Measurements from ENCODE around the gene ZNF697. TPM values are rescaled to one million over a fixed set of nuclear protein-coding genes. Genes with fewer than 3 reads are reported as not detected.

Gene ZNF697
- total and polyA plus RNA-seq, 2 donors from 2014 or later: 4.1 to 8.3 TPM

DNA sequence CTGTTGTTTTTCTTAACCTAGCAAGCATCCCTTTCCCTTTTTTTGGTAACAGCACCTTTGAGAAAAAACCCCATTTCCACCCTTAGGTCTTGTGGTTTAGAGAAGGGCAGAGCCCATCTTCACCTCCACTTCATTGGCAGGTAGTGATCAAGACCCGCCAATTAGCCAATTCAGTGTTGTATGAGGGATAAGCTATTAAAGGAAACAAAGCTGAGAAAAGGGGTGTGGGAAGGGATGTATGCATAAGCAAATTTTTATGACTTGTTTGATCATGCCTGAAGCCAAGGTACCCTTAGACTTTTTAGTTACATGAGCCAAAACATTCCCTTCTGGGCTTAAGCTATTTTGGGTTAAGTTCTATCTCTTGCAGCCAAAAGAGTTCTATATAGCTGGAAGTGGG is 3.6 kb upstream of the ZNF697 start:
- no peaks in the 10 kb centered on the region for H3K36me3 ChIP-seq (ENCODE audit: control insufficient read depth in 2 of 3, insufficient read depth in 3 of 3, low read length in 3 of 3)
- H3K27ac ChIP-seq (ENCODE audit: low read depth in 2 of 2, low read length in 2 of 2): no peak overlapping the region
- H3K4me3 ChIP-seq (ENCODE audit: low read length in 3 of 3): no peak overlapping the region
- no peak for TF ChIP-seq CTCF (IDR thresholded peaks at IDR 0.05; ENCODE audit: borderline replicate concordance, extremely low read depth, insufficient read depth)
- no peaks in the 10 kb centered on the region for H3K27me3 ChIP-seq (ENCODE audit: control insufficient read depth, insufficient read depth, low read length)
- intact Hi-C loops (cut with DNase I): no loop called here
- H3K4me1 ChIP-seq (ENCODE audit: control insufficient read depth in 2 of 3, insufficient read depth in 2 of 3, low read depth in 1 of 3, low read length in 3 of 3): peaks cover 0 to 4% (median 0%) of the 10 kb centered on the region in 3 donors
- DNase-seq: no peak
- FAIRE-seq: no peak
- no peak overlapping the region for H3K9ac ChIP-seq (ENCODE audit: low read length in 3 of 3)
- H3K9me3 ChIP-seq (ENCODE audit: control insufficient read depth in 2 of 3, insufficient read depth in 1 of 3, low read length in 3 of 3): no peaks in the 10 kb centered on the region

GRCh38 chr1:119651133-119651532 is 3.1 kb upstream of the ZNF697 start:
- H3K4me3 ChIP-seq (ENCODE audit: low read length in 3 of 3): no peak overlapping the region
- no peaks in the 10 kb centered on the region for H3K27me3 ChIP-seq (ENCODE audit: control insufficient read depth, insufficient read depth, low read length)
- intact Hi-C loops (cut with DNase I): no loop called here
- H3K9me3 ChIP-seq (ENCODE audit: control insufficient read depth in 2 of 3, insufficient read depth in 1 of 3, low read length in 3 of 3): no peaks in the 10 kb centered on the region
- no peak overlapping the region for H3K27ac ChIP-seq (ENCODE audit: low read depth in 2 of 2, low read length in 2 of 2)
- peaks cover 0 to 4% (median 0%) of the 10 kb centered on the region in 3 donors for H3K4me1 ChIP-seq (ENCODE audit: control insufficient read depth in 2 of 3, insufficient read depth in 2 of 3, low read depth in 1 of 3, low read length in 3 of 3)
- TF ChIP-seq CTCF (IDR thresholded peaks at IDR 0.05; ENCODE audit: borderline replicate concordance, extremely low read depth, insufficient read depth): no peak
- FAIRE-seq (no peak), DNase-seq (no peak)
- no peaks in the 10 kb centered on the region for H3K36me3 ChIP-seq (ENCODE audit: control insufficient read depth in 2 of 3, insufficient read depth in 3 of 3, low read length in 3 of 3)
- H3K9ac ChIP-seq (ENCODE audit: low read length in 3 of 3): no peak overlapping the region

DNA sequence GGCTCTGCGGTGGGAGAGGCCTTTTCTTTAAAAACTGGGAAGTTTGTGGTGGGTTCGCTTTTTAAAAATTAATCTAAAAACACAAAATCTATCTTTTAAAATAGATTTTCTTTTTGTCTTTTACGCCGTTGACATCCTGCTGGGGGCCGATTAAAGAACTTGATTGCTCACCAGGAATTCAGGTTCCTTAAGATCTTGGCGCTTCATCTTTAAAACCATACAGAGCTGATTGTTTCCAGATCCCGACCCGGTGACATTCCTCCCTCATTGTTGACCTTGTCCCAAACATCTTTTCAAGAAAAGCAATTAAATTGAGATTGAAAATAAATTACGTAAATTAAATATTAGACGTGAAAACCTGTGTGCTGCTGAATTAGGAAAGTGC is 546 bp upstream of the ZNF697 start:
- intact Hi-C loops (cut with DNase I): no loop called here
- DNase-seq: no peak
- Histone ChIP-seq H3K9me3 (ENCODE audit: control insufficient read depth in 2 of 3, insufficient read depth in 1 of 3, low read length in 3 of 3) (no peaks in the 10 kb centered on the region), H3K27me3 (ENCODE audit: control insufficient read depth, insufficient read depth, low read length) (no peaks in the 10 kb centered on the region), H3K27ac (ENCODE audit: low read depth in 2 of 2, low read length in 2 of 2) (peak overlapping the region; percentile 55 to 93), H3K4me1 (ENCODE audit: control insufficient read depth in 2 of 3, insufficient read depth in 2 of 3, low read depth in 1 of 3, low read length in 3 of 3) (peaks cover 0 to 15% (median 8%) of the 10 kb centered on the region in 3 donors), H3K4me3 (ENCODE audit: low read length in 3 of 3) (peak overlapping the region; percentile 41 to 94 (median 51)), H3K9ac (ENCODE audit: low read length in 3 of 3) (peak overlapping the region; percentile 6 to 72 (median 44)), H3K36me3 (ENCODE audit: control insufficient read depth in 2 of 3, insufficient read depth in 3 of 3, low read length in 3 of 3) (no peaks in the 10 kb centered on the region)
- no peak for TF ChIP-seq CTCF (IDR thresholded peaks at IDR 0.05; ENCODE audit: borderline replicate concordance, extremely low read depth, insufficient read depth)
- FAIRE-seq: no peak

DNA sequence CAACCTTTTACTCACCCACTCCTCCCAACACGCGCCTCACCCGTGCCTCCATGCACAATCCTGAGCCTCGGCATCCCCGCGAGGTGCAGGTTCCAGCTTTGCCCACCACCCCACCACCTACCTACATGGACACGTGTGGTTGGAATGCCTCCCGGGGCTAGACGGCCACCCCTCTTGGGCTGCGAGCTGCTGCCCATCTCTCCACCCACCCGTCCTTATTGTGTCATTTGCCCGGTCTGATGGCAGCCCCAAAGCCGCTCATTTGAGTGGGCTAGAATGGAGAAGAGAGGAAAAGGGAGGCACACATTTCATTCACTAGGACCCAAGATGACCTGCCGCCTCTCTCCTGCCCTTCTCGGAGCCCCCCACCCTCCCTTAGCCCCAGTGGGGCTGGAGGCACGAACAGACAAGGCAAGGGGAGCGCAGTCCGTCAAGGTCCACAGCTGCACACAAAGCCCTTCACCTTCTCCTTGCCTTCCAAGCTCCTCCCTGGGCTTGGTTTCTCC is 785 bp downstream of the ZNF697 start:
- FAIRE-seq: no peak

More for the DNA sequence above, 785 bp downstream of the ZNF697 start:
- H3K4me1 ChIP-seq (ENCODE audit: control insufficient read depth in 2 of 3, insufficient read depth in 2 of 3, low read depth in 1 of 3, low read length in 3 of 3): peaks cover 0 to 23% (median 11%) of the 10 kb centered on the region in 3 donors
- peak overlapping the region; percentile 84 to 94 (median 85) for H3K4me3 ChIP-seq (ENCODE audit: low read length in 3 of 3)
- H3K27me3 ChIP-seq (ENCODE audit: control insufficient read depth, insufficient read depth, low read length): no peaks in the 10 kb centered on the region
- H3K9ac ChIP-seq (ENCODE audit: low read length in 3 of 3): peak overlapping the region; percentile 77 to 99 (median 79)
- peak overlapping the region; percentile 83 to 93 for H3K27ac ChIP-seq (ENCODE audit: low read depth in 2 of 2, low read length in 2 of 2)
- intact Hi-C loops (cut with DNase I): no loop called here
- no peaks in the 10 kb centered on the region for H3K9me3 ChIP-seq (ENCODE audit: control insufficient read depth in 2 of 3, insufficient read depth in 1 of 3, low read length in 3 of 3)
- peak in 1 of 5 donors; percentile 76 for DNase-seq
- no peak for TF ChIP-seq CTCF (IDR thresholded peaks at IDR 0.05; ENCODE audit: borderline replicate concordance, extremely low read depth, insufficient read depth)
- no peaks in the 10 kb centered on the region for H3K36me3 ChIP-seq (ENCODE audit: control insufficient read depth in 2 of 3, insufficient read depth in 3 of 3, low read length in 3 of 3)

Data from kidney (tissue), 14 donors.